Keratinocyte (primary cell): ENCODE measurements around the gene ACSM3. TPM values are rescaled to one million over a fixed set of nuclear protein-coding genes. Genes with fewer than 3 reads are reported as not detected.

Experiments used
- DNase-seq: peaks from one replicate; pipeline ENCODE4 v3.0.0-alpha.2; 2011; ENCODE audit warnings: low read depth, missing footprints, low spot score
- FAIRE-seq: peaks from 2 replicates; lab custom pipeline; 2011; peaks lifted over from hg19 to GRCh38; lab: Jason Lieb, UNC
- H2AFZ ChIP-seq: 2 replicates; pipeline ENCODE4 v1.6.0; 2012; ENCODE audit warnings: low read length, control low read depth, inconsistent platforms; ENCODE audit not compliant: control insufficient read depth
- H3K27ac ChIP-seq: 2 replicates; pipeline ENCODE4 v1.5.1; 2011; ENCODE audit warnings: low read length; ENCODE audit not compliant: control insufficient read depth, insufficient read depth
- H3K27me3 ChIP-seq: 3 replicates; pipeline ENCODE4 v1.6.0; 2011; ENCODE audit warnings: low read length; ENCODE audit not compliant: control insufficient read depth, insufficient read depth; ENCODE audit errors: extremely low read depth
- H3K36me3 ChIP-seq, 2 experiments: 2 replicates in 1 of 2; 3 replicates in 1 of 2; pipeline ENCODE4 v1.5.1; 2011; ENCODE audit warnings: low read length in 2 of 2, mild to moderate bottlenecking in 1 of 2; ENCODE audit not compliant: control insufficient read depth in 2 of 2, insufficient read depth in 2 of 2; ENCODE audit errors: extremely low read depth in 1 of 2
- H3K4me1 ChIP-seq: 3 replicates; pipeline ENCODE4 v1.5.1; 2011; ENCODE audit warnings: low read length; ENCODE audit not compliant: control insufficient read depth, insufficient read depth; ENCODE audit errors: extremely low read depth
- H3K4me2 ChIP-seq: 3 replicates; pipeline ENCODE4 v1.6.0; 2011; ENCODE audit warnings: low read depth, low read length; ENCODE audit not compliant: control insufficient read depth, insufficient read depth; ENCODE audit errors: extremely low read depth
- H3K4me3 ChIP-seq, 3 experiments: fragments of 200-600 bp in 1 of 3; sonication (generic) in 1 of 3; 2 replicates in 2 of 3; 3 replicates in 1 of 3; pipeline ENCODE4 v1.5.1; 2011 to 2016; ENCODE audit warnings: low read length in 3 of 3, mild to moderate bottlenecking in 3 of 3, control low read depth in 2 of 3, inconsistent platforms in 1 of 3, low read depth in 1 of 3, mixed read lengths in 1 of 3, mixed run types in 1 of 3, moderate library complexity in 1 of 3; ENCODE audit not compliant: control insufficient read depth in 2 of 3, insufficient read depth in 2 of 3; ENCODE audit errors: extremely low read depth in 1 of 3
- H3K79me2 ChIP-seq: 2 replicates; pipeline ENCODE4 v1.6.0; 2012; ENCODE audit warnings: low read length; ENCODE audit not compliant: control insufficient read depth, insufficient read depth
- H3K9ac ChIP-seq: 3 replicates; pipeline ENCODE4 v1.6.0; 2011; ENCODE audit warnings: low read length; ENCODE audit not compliant: control insufficient read depth, insufficient read depth; ENCODE audit errors: extremely low read depth
- H3K9me1 ChIP-seq: 3 replicates; pipeline ENCODE4 v1.6.0; 2011; ENCODE audit warnings: low read length; ENCODE audit not compliant: control insufficient read depth, insufficient read depth; ENCODE audit errors: extremely low read depth
- H3K9me3 ChIP-seq: 2 replicates; pipeline ENCODE4 v1.5.1; 2012; ENCODE audit warnings: low read depth, low read length; ENCODE audit not compliant: control insufficient read depth
- H4K20me1 ChIP-seq: 3 replicates; pipeline ENCODE4 v1.6.0; 2011; ENCODE audit warnings: low read length; ENCODE audit not compliant: control insufficient read depth, insufficient read depth; ENCODE audit errors: extremely low read depth
- EZH2 ChIP-seq: IDR thresholded peaks from one replicate; pipeline ENCODE4 v1.6.1; 2012; ENCODE audit warnings: inconsistent platforms, mild to moderate bottlenecking, low read length, moderate library complexity
- dilution Hi-C: fragments of 300-500 bp; cut with MboI; formaldehyde crosslinking; loops from one replicate; pipeline ENCODE4 v1.7.0; 2020; ENCODE audit warnings: low sequenced_read_pairs; ENCODE audit not compliant: extremely low pct_ligation_motif_present
- polyA plus RNA-seq, 5 experiments: library from polyadenylated mRNA; depleted of rRNA in 3 of 5; stranded (reverse) in 3 of 5; stranded (forward) in 1 of 5; unstranded in 1 of 5; fragments of >200 nt; gene quantifications; 1 replicate in 1 of 5; 2 replicates in 3 of 5; 3 replicates in 1 of 5; pipeline versions ENCODE4 v1.2.1 to v1.2.3, GENCODE V29; 2011 to 2012; ENCODE audit warnings: missing spikeins in 2 of 5, low read depth in 1 of 5, low replicate concordance in 1 of 5
- TF ChIP-seq, protein P1 (sequence below), 3 experiments: IDR thresholded peaks in 1 of 3; conservative IDR thresholded peaks in 1 of 3; optimal IDR thresholded peaks in 1 of 3; 2 replicates in 2 of 3; 3 replicates in 1 of 3; pipeline versions ENCODE3 to v1.5.1; 2011; ENCODE audit warnings: low read length in 3 of 3, mild to moderate bottlenecking in 3 of 3, moderate library complexity in 2 of 3, control low read depth in 1 of 3, inconsistent platforms in 1 of 3; ENCODE audit not compliant: insufficient read depth in 2 of 3; ENCODE audit errors: extremely low read depth in 1 of 3

ACSM3 gene
- polyA plus RNA-seq, 1 donor (not counting 4 experiments of a cell fraction or from before 2014, with no cell fraction given): 0.38 TPM

DNA sequence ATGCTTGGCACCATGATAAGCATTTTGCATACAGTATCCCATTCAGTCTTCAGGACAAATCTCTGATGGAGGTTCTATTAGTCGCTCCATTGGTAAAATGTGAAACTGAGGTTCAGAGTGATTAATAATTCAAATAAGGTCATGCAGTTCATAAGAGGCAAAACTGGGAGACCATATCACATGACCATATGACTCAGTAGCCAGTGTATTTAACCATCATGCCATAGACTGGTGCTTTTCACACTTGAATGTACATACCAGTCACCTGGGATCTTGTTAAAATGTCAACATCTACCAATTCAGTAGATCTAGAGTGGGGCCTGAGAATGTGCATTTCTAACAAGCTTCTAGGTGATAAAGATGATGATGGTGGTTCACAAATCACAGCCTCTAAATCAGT, 4.3 kb downstream of the ACSM3 start:
- Histone ChIP-seq H3K9me3 (no peaks in the 10 kb centered on the region), H3K4me2 (no peak overlapping the region), H3K27me3 (no peaks in the 10 kb centered on the region), H3K36me3 (no peaks in the 10 kb centered on the region), H3K4me3 (no peak overlapping the region), H3K4me1 (peaks cover 5% of the 10 kb centered on the region), H3K9me1 (no peaks in the 10 kb centered on the region), H3K9ac (no peak overlapping the region), H4K20me1 (no peaks in the 10 kb centered on the region), H3K27ac (no peak overlapping the region), H2AFZ (no peak overlapping the region), H3K79me2 (no peaks in the 10 kb centered on the region)
- dilution Hi-C loops: no loop called here
- DNase-seq (no peak), FAIRE-seq (no peak)
- no peak for TF ChIP-seq EZH2
- TF ChIP-seq, protein P1, sequence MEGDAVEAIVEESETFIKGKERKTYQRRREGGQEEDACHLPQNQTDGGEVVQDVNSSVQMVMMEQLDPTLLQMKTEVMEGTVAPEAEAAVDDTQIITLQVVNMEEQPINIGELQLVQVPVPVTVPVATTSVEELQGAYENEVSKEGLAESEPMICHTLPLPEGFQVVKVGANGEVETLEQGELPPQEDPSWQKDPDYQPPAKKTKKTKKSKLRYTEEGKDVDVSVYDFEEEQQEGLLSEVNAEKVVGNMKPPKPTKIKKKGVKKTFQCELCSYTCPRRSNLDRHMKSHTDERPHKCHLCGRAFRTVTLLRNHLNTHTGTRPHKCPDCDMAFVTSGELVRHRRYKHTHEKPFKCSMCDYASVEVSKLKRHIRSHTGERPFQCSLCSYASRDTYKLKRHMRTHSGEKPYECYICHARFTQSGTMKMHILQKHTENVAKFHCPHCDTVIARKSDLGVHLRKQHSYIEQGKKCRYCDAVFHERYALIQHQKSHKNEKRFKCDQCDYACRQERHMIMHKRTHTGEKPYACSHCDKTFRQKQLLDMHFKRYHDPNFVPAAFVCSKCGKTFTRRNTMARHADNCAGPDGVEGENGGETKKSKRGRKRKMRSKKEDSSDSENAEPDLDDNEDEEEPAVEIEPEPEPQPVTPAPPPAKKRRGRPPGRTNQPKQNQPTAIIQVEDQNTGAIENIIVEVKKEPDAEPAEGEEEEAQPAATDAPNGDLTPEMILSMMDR (optimal IDR thresholded peaks at IDR 0.05 in 1 of 3, IDR thresholded peaks at IDR 0.05 in 1 of 3, conservative IDR thresholded peaks at IDR 0.05 in 1 of 3; ENCODE audit: extremely low read depth in 1 of 3, insufficient read depth in 2 of 3, low read length in 3 of 3): no peak

DNA sequence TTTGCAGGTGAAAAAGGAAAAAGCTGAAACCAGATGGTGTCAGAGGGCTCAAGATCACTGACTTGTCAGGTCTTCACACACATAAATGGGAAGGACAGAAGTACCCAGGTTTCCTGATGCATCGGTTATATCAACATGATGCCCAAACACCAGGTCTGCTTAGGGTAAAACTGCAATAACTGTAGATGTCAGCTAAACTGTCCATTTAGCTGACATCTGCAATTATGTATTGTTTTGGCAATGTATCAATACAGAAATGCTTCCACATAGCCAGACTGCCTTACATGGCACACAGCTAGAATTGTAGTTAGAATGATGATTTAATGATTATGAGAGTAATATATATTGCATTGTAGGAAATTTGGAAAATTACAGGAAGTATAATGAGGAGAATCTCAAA, 5.0 kb downstream of the ACSM3 start:
- TF ChIP-seq, protein P1 (optimal IDR thresholded peaks at IDR 0.05 in 1 of 3, IDR thresholded peaks at IDR 0.05 in 1 of 3, conservative IDR thresholded peaks at IDR 0.05 in 1 of 3; ENCODE audit: extremely low read depth in 1 of 3, insufficient read depth in 2 of 3, low read length in 3 of 3): no peak
- TF ChIP-seq EZH2: no peak
- H3K9me1 ChIP-seq: no peaks in the 10 kb centered on the region
- no peaks in the 10 kb centered on the region for H3K36me3 ChIP-seq
- H2AFZ ChIP-seq: no peak overlapping the region
- H3K9me3 ChIP-seq: no peaks in the 10 kb centered on the region
- H3K27ac ChIP-seq: no peak overlapping the region
- no peaks in the 10 kb centered on the region for H3K79me2 ChIP-seq
- FAIRE-seq (no peak), DNase-seq (no peak)
- no peaks in the 10 kb centered on the region for H4K20me1 ChIP-seq
- H3K4me3 ChIP-seq: no peak overlapping the region
- dilution Hi-C loops: no loop called here
- H3K4me1 ChIP-seq: peaks cover 4% of the 10 kb centered on the region
- H3K9ac ChIP-seq: no peak overlapping the region
- H3K4me2 ChIP-seq: no peak overlapping the region
- no peaks in the 10 kb centered on the region for H3K27me3 ChIP-seq
